GM18873 (cell line): ENCODE data around the gene ESRRB.
"Not testable (repeated sequence)": the region's sequence is repeated elsewhere in the genome, so short reads cannot be mapped to it uniquely, and the experiment has no call there.

Experiments
- ATAC-seq: cut with Tn5 transposase; IDR thresholded peaks from one replicate; pipeline ENCODE4 v1.9.1; 2021; ENCODE audit warnings: mild to moderate bottlenecking, moderate library complexity, moderate number of reproducible peaks; ENCODE audit not compliant: unreplicated experiment, low FRiP score

The ESRRB gene

GRCh38 chr14:76531821-76532318 lies 155.9 kb downstream of the ESRRB start:
- no peak for ATAC-seq

- ATAC-seq = not testable (repeated sequence)
These were observed 160.7 kb downstream of the ESRRB start for GRCh38 chr14:76536636-76537035.

- ATAC-seq = no peak
These were observed 162.1 kb downstream of the ESRRB start for GRCh38 chr14:76537906-76538647.

GRCh38 chr14:76538648-76539008 lies 162.7 kb downstream of the ESRRB start:
- no peak for ATAC-seq

- ATAC-seq = no peak
These were observed 163.2 kb downstream of the ESRRB start for GRCh38 chr14:76539130-76539529.

GRCh38 chr14:76541594-76542219 lies 165.8 kb downstream of the ESRRB start:
- ATAC-seq = no peak

- ATAC-seq = no peak
These were observed 170.7 kb downstream of the ESRRB start for GRCh38 chr14:76546426-76547221.

- ATAC-seq = no peak
These were observed 171.9 kb downstream of the ESRRB start for GRCh38 chr14:76547831-76548230.

- no peak for ATAC-seq
These were observed 174.6 kb downstream of the ESRRB start for GRCh38 chr14:76550534-76550933.

GRCh38 chr14:76551116-76551515 lies 175.2 kb downstream of the ESRRB start:
- no peak for ATAC-seq
